Globus pallidus (tissue), 1 donor: ENCODE measurements around the gene ATAD3A.
"Not testable (repeated sequence)": the region's sequence is repeated elsewhere in the genome, so short reads cannot be mapped to it uniquely, and the experiment has no call there.

Source experiments
- DNase-seq: peaks from one replicate; pipeline ENCODE4 v3.0.0-alpha.2; 2015; ENCODE audit warnings: low spot score

Gene ATAD3A

DNA sequence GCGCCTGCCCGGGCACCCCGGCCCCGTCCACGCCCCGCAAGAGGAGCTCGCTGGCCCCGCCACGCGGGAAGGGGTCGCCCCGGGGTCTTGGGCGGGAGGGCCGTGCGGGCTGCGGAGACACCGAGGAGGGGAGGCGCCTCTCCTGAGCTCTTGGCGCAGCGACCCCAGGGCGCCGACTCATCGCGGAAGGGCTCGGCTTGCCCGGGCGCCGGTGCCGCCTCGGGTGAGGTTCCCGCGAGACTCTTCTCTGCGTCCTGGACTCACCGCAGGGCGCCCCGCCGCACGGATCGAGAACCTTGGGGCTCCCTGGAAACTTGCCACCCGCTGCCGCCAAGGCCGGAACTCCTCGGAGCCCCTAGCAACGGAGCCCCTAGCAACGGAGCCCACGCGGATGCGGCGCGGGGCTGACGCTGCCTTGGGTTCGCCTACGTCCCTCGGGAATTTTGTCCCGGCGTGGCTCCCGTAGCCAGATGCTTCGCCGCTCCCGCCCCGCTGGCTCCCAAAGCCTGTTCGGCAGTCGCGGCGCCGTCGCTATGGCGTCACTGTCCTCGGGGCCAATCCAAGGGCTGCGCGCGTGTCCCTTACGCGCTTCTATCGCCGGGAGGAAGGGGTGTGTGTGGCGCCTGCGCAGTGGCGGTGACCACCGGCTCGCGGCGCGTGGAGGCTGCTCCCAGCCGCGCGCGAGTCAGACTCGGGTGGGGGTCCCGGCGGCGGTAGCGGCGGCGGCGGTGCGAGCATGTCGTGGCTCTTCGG is at the start of gene ATAD3A:
Gene ATAD3A, plus strand, starts transcription at position 630 of the 753 bp plus-strand sequence. Its CDS starts 107 bp downstream, at position 737.
- peak; percentile 97 for DNase-seq

DNA sequence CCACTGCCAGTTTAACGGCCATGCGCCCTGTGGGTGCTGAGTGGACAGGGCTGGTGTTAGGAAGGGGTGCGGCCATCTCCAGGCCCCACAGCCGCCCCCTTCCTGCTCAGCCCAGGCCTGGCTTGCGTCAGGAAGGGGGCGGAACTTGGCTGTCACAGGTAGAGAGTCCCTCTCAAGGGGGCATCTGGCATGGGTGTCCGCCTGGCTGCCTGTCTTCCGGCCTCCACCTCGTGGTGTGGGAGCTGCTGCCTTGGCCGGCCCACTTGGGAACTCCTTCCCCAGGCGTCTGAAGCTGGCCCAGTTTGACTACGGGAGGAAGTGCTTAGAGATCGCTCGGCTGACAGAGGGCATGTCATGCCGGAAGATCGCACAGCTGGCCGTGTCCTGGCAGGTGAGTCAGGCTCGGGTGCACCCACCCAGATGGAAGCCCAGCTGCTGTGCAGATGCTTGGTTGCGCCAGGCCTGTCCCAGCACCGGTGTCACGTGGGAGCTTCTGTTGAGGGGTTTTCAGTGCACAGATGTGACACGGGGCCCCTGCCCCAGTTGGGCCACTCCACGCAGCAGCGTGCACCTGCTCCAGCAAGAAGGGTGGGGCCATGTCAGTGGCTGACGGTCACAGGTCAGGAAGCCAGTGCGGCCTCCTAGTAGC is 49.5 kb upstream of the ATAD3A start:
- DNase-seq, result no peak

DNA sequence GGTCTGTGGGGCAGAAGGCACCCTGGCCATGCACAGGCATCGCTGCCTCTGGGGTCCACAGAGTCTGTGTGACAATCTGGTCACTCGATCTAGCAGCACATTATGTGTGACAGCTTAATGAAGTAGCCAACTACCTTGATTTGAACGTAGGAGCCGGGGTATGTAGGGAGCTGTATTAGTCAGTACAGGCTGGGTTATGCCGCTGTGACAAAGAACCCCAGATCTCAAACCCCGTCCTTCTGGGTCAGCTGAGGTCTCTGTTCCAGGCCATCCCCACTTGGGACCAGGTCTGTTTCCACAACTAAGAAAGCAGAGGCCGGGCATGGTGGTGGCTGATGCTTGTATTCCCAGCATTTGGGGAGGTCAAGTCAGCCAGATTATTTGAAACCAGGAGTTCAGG is 48.6 kb upstream of the ATAD3A start:
- no peak for DNase-seq

DNA sequence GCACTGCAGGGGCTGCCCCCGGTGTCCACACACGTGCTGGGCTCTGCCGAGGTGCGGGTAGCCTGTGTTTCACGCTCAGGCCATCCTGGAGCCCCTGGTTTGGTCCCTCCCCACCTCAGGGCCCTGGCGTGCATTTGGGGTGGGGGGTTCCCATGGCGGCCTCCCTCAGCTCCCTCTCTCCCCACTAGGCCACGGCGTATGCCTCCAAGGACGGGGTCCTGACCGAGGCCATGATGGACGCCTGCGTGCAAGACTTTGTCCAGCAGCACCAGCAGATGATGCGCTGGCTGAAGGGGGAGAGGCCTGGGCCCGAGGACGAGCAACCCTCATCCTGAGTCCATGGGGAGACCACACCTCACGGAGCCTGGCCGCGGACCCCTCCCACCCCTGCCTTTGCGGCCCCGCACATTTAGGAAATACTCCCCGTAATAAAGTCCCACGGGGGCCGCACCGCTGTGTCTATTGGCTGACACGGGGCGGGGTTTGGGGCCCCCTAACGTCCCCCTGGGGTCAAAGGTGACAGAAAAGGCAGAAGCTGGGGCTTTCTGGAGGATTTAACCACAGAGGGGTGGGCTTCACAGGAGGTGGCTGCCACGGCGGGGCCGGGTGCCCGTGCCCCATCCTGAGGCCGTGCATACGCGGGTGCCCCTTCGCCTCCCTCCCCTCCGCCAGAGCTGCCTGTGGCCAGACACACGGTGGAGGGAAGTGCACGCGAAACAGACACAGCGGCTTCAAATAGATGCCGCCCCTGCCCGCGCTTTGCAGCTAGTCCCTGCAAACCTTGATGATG is 43.6 kb upstream of the ATAD3A start:
- not testable (repeated sequence) for DNase-seq

DNA sequence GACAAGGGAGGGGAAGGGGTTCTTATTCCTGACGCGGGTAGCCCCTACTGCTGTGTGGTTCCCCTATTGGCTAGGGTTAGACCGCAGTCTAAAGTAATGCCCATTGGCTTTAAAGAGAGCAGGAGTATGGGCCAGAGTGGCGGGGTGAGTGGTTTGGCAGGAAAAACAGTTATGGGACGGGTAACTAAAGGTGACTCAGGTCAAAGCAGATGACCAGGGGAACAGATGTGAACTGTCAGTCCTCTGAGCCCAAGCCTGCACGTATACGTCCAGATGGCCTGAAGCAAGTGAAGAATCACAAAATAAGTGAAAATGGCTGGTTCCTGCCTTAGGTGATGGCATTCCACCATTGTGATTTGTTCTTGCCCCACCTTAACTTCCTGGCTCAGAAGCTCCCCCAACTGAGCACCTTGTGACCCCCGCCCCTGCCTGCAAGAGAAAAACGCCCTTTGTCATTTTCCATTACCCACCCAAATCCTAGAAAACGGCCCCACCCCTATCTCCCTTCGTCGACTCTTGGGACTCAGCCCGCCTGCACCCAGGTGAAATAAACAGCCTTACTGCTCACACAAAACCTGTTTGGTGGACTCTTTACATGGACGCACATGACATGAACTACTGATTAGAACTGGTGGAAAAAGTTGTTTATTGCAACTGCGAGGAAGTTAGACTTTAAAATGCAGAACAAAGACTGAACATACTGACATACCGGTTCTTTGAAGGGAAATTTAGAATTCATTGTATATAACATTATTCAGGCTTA is 41.2 kb upstream of the ATAD3A start:
- no peak for DNase-seq

GRCh38 chr1:1471389-1472052 is 40.4 kb upstream of the ATAD3A start, which contains the start of gene ATAD3B:
Gene ATAD3B, plus strand, starts transcription at chr1:1471765. Its CDS starts 120 bp downstream, at chr1:1471885.
- DNase-seq, result peak; percentile 91

DNA sequence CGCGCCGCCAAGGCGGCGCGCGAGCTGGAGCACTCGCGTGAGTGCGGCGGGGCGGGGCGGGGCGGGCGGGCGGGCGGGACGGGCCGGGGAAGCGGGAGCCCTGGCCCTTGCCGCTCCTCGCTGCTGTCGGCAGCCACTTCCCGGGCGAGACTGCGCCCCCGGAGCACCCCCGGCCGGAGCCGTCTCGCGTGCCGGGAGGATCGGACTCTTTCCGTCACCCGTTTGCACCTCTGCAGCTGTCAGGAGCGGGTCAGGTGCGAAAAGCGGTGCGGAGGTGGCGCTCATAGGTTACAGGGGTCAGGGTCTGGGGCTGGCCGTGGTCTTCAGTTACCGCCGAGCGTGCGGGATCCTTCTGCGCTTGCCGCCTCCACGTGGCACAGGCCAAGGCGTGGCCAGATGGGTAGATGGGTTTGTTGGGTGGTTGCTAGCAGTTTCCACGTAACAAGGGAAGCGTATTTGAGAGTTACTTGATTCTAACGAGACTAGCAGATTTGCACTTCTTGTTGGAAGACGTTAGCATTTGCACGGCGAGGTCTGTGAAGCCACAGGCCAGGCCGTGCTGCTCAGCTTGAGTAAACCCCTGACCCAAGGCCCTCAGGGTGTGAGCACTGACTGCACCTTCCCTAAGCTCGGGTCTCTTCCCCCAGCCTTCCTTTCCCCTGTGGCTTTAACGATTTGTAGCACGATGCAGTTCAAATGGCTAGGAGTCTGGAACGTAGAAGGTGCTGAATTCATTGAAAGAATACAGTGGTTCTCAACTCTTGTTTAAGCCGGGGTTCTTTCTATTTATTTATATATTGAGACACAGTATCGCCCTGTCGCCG is 39.7 kb upstream of the ATAD3A start:
- DNase-seq, result not testable (repeated sequence)

- DNase-seq, result not testable (repeated sequence)
Observed at GRCh38 chr1:1476011-1476410, 36.0 kb upstream of the ATAD3A start.

GRCh38 chr1:1477206-1477605 is 34.8 kb upstream of the ATAD3A start:
- DNase-seq, result no peak

DNA sequence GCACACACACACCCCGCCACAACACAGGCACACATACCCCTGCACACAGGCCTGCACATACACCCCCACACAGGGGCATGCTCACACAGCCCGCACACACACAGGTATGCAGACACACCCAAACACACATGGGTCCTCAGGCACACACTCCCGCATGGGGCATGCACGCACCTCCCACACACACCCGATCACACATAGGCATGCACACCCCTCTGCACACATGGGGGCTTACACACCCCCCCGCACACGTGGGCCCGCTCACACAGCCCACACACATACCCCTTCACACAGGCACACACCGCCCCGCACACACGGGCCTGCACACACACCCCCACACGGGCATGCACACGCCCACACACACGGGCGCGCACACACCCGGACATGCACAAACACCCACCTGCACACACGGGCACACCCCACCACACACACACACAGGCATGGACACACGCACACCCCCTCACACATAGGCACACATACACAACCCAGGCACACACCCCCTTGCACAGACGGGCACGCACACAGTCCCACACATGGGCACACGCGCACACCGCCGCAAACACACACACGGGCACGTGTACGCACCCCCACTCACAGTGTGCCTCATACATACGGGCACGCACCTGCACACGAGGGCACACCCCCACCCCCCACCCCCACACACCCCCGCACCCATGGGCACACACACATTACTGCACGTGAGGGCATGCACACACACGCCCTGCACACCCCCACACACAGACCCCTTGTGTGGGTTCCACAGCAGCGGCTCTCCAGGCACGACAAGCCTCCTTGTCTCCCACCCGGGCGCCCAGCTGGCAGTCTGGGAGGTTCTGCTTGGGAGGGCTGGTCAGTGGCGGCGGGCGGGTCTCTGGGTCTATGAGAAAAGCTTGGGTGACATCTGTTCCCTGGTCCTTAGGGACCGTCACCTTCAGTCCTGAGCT is 32.1 kb upstream of the ATAD3A start:
- no peak for DNase-seq

DNA sequence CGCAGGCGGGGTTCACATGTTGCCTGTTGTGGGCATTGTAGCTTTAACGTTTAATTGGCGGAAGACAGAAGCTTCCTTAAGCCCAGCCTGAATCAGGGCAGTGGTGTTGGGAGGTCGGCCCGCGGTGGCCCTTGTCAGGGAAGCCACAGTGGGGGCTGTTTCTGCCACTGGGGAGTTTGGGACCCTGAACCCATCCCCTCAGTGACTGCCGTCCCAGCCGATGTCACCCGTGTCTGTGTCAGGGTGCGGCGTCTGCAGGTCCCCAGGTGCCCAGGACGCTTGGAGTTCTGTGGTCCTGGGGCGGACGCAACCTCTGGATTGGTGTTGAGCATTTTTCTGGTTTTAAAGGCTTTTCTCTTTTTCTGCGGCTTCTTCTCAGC is 31.5 kb upstream of the ATAD3A start:
- DNase-seq, result not testable (repeated sequence)

DNA sequence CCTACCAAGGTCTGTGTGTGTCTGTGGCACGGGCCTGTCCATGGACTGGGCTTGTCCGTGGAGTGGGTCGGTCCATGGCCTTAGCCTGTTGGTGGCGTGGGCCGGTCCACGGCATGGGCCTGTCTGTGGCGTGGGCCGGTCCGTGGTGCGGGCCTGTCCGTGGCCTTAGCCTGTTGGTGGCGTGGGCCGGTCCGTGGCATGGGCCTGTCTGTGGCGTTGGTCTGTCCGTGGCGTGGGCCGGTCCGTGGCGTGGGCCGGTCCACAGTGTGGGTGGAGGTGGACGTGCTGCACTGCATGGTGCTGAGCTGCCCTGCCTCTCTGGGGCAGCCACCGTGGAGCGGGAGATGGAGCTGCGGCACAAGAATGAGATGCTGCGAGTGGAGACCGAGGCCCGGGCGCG is 30.2 kb upstream of the ATAD3A start:
- DNase-seq, result not testable (repeated sequence)

- DNase-seq, result no peak
Observed at GRCh38 chr1:1482856-1483255, 29.1 kb upstream of the ATAD3A start.

DNA sequence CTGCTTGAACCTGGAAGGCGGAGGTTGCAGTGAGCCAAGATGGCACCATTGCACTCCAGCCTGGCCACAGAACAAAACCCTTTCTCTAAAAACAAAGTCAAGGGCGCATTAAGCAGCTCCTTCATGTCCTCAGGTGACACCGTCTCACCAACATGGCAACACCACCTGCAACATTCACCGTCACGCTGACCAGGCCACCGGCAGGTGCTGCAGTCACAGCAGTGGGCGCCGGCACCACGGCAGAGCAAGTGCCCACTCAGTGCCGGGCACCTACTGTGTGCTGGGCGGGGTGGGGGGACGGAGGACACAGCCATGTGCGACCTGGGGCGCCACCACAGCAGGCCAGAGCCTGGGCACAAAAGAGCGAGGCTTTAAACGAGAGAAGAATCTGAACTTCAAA is 28.2 kb upstream of the ATAD3A start:
- no peak for DNase-seq

GRCh38 chr1:1484976-1485750 is 26.8 kb upstream of the ATAD3A start:
- not testable (repeated sequence) for DNase-seq

- not testable (repeated sequence) for DNase-seq
Observed at GRCh38 chr1:1485755-1486317, 26.1 kb upstream of the ATAD3A start.

DNA sequence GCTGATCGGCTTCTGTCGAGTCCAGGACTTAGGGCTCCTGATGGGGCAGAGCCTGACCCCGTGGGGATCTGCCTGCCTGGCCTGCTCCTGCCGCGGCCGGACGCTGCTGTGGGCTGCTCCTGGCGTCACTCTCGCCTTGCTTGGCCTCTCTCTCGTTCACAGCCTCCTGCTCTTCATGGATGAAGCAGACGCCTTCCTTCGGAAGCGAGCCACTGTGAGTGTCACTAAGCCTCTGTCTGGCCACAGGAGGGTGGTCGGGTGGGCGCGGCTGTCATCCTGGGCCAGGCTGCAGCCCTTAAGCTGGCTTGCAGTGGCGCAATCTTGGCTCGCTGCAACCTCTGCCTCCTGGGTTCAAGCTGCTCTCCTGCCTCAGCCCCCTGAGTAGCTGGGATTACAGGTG is 24.3 kb upstream of the ATAD3A start:
- no peak for DNase-seq

GRCh38 chr1:1489231-1489630 is 22.7 kb upstream of the ATAD3A start:
- DNase-seq, result no peak
